NOMO-1 treated with dmso at 0.1 percent for 144 hours (cell line): ENCODE results near the gene TMCC1.
"Not testable (repeated sequence)": the region's sequence is repeated elsewhere in the genome, so short reads cannot be mapped to it uniquely, and the experiment has no call there.

Experiments used
- DNase-seq: peaks from one replicate; lab custom pipeline; 2025; ENCODE audit not compliant: unreplicated experiment; lab: John Stamatoyannopoulos, UW

TMCC1 gene

GRCh38 chr3:129837065-129837642, 56.4 kb downstream of the TMCC1 start:
- DNase-seq, result no peak

GRCh38 chr3:129836381-129837064, 57.0 kb downstream of the TMCC1 start:
- no peak for DNase-seq

GRCh38 chr3:129835198-129835597, 58.3 kb downstream of the TMCC1 start:
- no peak for DNase-seq

- no peak for DNase-seq
These were observed 58.9 kb downstream of the TMCC1 start for GRCh38 chr3:129834580-129834979.

GRCh38 chr3:129831942-129832341, 61.6 kb downstream of the TMCC1 start:
- not testable (repeated sequence) for DNase-seq

GRCh38 chr3:129831503-129831902, 62.0 kb downstream of the TMCC1 start:
- DNase-seq, result no peak

- peak; percentile 41 for DNase-seq
These were observed 63.9 kb downstream of the TMCC1 start for GRCh38 chr3:129829640-129830039.

GRCh38 chr3:129827765-129828164, 65.7 kb downstream of the TMCC1 start:
- peak; percentile 40 for DNase-seq

GRCh38 chr3:129824926-129825541, 68.5 kb downstream of the TMCC1 start:
- peak; percentile 51 for DNase-seq

GRCh38 chr3:129822679-129823078, 70.8 kb downstream of the TMCC1 start:
- peak; percentile 63 for DNase-seq

GRCh38 chr3:129822241-129822640, 71.3 kb downstream of the TMCC1 start:
- DNase-seq, result no peak

GRCh38 chr3:129820587-129820986, 72.9 kb downstream of the TMCC1 start:
- no peak for DNase-seq

- no peak for DNase-seq
These were observed 80.9 kb downstream of the TMCC1 start for GRCh38 chr3:129812589-129812988.

GRCh38 chr3:129809297-129809696, 84.2 kb downstream of the TMCC1 start:
- no peak for DNase-seq

GRCh38 chr3:129796146-129796545, 97.4 kb downstream of the TMCC1 start:
- no peak for DNase-seq

- DNase-seq, result no peak
These were observed 98.1 kb downstream of the TMCC1 start for GRCh38 chr3:129795186-129796010.

GRCh38 chr3:129794311-129795185, 99.0 kb downstream of the TMCC1 start:
- no peak for DNase-seq

- peak; percentile 47 for DNase-seq
These were observed 99.6 kb downstream of the TMCC1 start for GRCh38 chr3:129793942-129794310.

- peak; percentile 56 for DNase-seq
These were observed 100.2 kb downstream of the TMCC1 start for GRCh38 chr3:129793319-129793718.

GRCh38 chr3:129783470-129783869, 110.0 kb downstream of the TMCC1 start:
- DNase-seq, result no peak

GRCh38 chr3:129778871-129779270, 114.6 kb downstream of the TMCC1 start:
- DNase-seq, result no peak
